A549 (cell line): ENCODE results near the gene NGDN. TPM values are rescaled to one million over a fixed set of nuclear protein-coding genes. Genes with fewer than 3 reads are reported as not detected.

Source experiments
- ATAC-seq, 2 experiments: fragments of 200-7000 bp in 1 of 2; fragments of >200 bp in 1 of 2; cut with Nextera tagmentation in 1 of 2; cut with Tn5 transposase in 1 of 2; 3 replicates each; pipeline versions ENCODE4 v1.8.0 to v1.9.1; 2018 to 2020; ENCODE audit warnings: mild to moderate bottlenecking in 1 of 2, moderate library complexity in 1 of 2
- CTCF ChIA-PET: fragments of 300-600 bp; sonication (Branson Sonifier 250); formaldehyde crosslinking; extraction: SDS; loops from one replicate; lab custom pipeline; 2021; ENCODE audit warnings: antibody characterized with exemption, inconsistent platforms; lab: Yijun Ruan, JAX
- POLR2A ChIA-PET: fragments of 350-600 bp; formaldehyde crosslinking; extraction: SDS; loops from one replicate; lab custom pipeline; 2021; ENCODE audit warnings: antibody characterized with exemption, inconsistent platforms; lab: Yijun Ruan, JAX
- DNase-seq, 2 experiments: peaks; one replicate each; pipeline versions ENCODE4 v3.0.0 to v3.0.0-alpha.2; 2011 to 2016; ENCODE audit warnings: low read depth in 1 of 2, low spot score in 1 of 2
- FAIRE-seq: peaks from 2 replicates; lab custom pipeline; 2011; peaks lifted over from hg19 to GRCh38; lab: Jason Lieb, UNC
- H3K27ac ChIP-seq, 2 experiments: fragments of >200 bp; sonication (Bioruptor Twin); formaldehyde crosslinking; 3 replicates each; pipeline ENCODE4 v1.5.1; 2016 to 2017
- H3K4me1 ChIP-seq: fragments of >200 bp; sonication (Bioruptor Twin); formaldehyde crosslinking; 3 replicates; pipeline ENCODE4 v1.6.1; 2016
- H3K4me2 ChIP-seq: fragments of >200 bp; sonication (Bioruptor Twin); formaldehyde crosslinking; 3 replicates; pipeline ENCODE4 v1.6.1; 2016
- H3K4me3 ChIP-seq: fragments of >200 bp; sonication (Bioruptor Twin); formaldehyde crosslinking; 3 replicates; pipeline ENCODE4 v1.5.1; 2016
- H3K9me3 ChIP-seq: fragments of >200 bp; sonication (Bioruptor Twin); formaldehyde crosslinking; 3 replicates; pipeline ENCODE4 v1.6.1; 2016
- BHLHE40 ChIP-seq: IDR thresholded peaks from 2 replicates; pipeline ENCODE4 v1.6.1; 2012; ENCODE audit warnings: low read depth, low read length, inconsistent platforms
- CEBPB ChIP-seq, 2 experiments: fragments of >200 bp in 1 of 2; sonication (Bioruptor Twin) in 1 of 2; formaldehyde crosslinking in 1 of 2; IDR thresholded peaks; 2 replicates each; pipeline ENCODE4 v1.6.1; 2012 to 2016
- CHD4 ChIP-seq: fragments of 200-600 bp; sonication (generic); IDR thresholded peaks from 2 replicates; pipeline ENCODE4 v1.6.1; 2016; ENCODE audit warnings: antibody characterized with exemption, mild to moderate bottlenecking, borderline replicate concordance
- E2F6 ChIP-seq: IDR thresholded peaks from 2 replicates; pipeline ENCODE4 v1.6.1; 2012; ENCODE audit warnings: low read depth, borderline replicate concordance
- EP300 ChIP-seq, 2 experiments: fragments of >200 bp; sonication (Bioruptor Twin); formaldehyde crosslinking; IDR thresholded peaks; 2 replicates in 1 of 2; 3 replicates in 1 of 2; pipeline ENCODE4 v1.6.1; 2016 to 2017
- FOXS1 ChIP-seq: fragments of 250-450 bp; sonication (Bioruptor Pico); IDR thresholded peaks from 2 replicates; pipeline ENCODE4 v1.5.0; 2020; ENCODE audit warnings: mild to moderate bottlenecking, moderate library complexity
- HES2 ChIP-seq: fragments of >200 bp; sonication (Bioruptor Twin); formaldehyde crosslinking; IDR thresholded peaks from 2 replicates; pipeline ENCODE4 v1.6.1; 2016
- HOXA7 ChIP-seq: fragments of 250-450 bp; sonication (Bioruptor Pico); IDR thresholded peaks from 2 replicates; pipeline ENCODE4 v1.5.0; 2020; ENCODE audit warnings: mild to moderate bottlenecking, moderate library complexity
- JUNB ChIP-seq: fragments of >200 bp; sonication (Bioruptor Twin); formaldehyde crosslinking; IDR thresholded peaks from 2 replicates; pipeline ENCODE4 v1.6.1; 2016
- NFE2L2 ChIP-seq: fragments of 150-350 bp; conservative IDR thresholded peaks from 2 replicates; pipeline ENCODE4 v1.6.1; 2014; ENCODE audit warnings: low read length
- POLR2A ChIP-seq: IDR thresholded peaks from 2 replicates; pipeline ENCODE4 v1.6.1; 2012; ENCODE audit warnings: mild to moderate bottlenecking, low read length
- POLR2AphosphoS2 ChIP-seq: conservative IDR thresholded peaks from 2 replicates; pipeline ENCODE4 v1.6.1; 2012; ENCODE audit warnings: low read length, improper control_type of control experiment, inconsistent platforms
- RAD21 ChIP-seq, 2 experiments: fragments of >200 bp in 1 of 2; sonication (Bioruptor Twin) in 1 of 2; formaldehyde crosslinking in 1 of 2; IDR thresholded peaks in 1 of 2; conservative IDR thresholded peaks in 1 of 2; 2 replicates in 1 of 2; 3 replicates in 1 of 2; pipeline ENCODE4 v1.6.1; 2012 to 2018; ENCODE audit warnings: inconsistent platforms in 1 of 2
- RARB ChIP-seq: fragments of 250-450 bp; sonication (Bioruptor Pico); IDR thresholded peaks from 2 replicates; pipeline ENCODE4 v1.8.0; 2021; ENCODE audit warnings: mild to moderate bottlenecking, moderate library complexity
- RCOR1 ChIP-seq: fragments of 150-350 bp; IDR thresholded peaks from 2 replicates; pipeline ENCODE4 v1.6.1; 2014; ENCODE audit warnings: antibody characterized with exemption, low read length, low read depth
- TFCP2L1 ChIP-seq: fragments of 250-450 bp; sonication (Bioruptor Pico); IDR thresholded peaks from 2 replicates; pipeline ENCODE4 v1.5.0; 2021; ENCODE audit warnings: mild to moderate bottlenecking
- TP53 ChIP-seq: fragments of 250-450 bp; sonication (Bioruptor Pico); IDR thresholded peaks from 2 replicates; pipeline ENCODE4 v1.5.0; 2021; ENCODE audit warnings: mild to moderate bottlenecking, moderate library complexity
- USF2 ChIP-seq: fragments of 450-650 bp; IDR thresholded peaks from 2 replicates; pipeline ENCODE4 v1.6.1; 2014; ENCODE audit warnings: antibody characterized with exemption
- ZC3H11A ChIP-seq: fragments of 450-650 bp; IDR thresholded peaks from 2 replicates; pipeline ENCODE4 v1.6.1; 2014; ENCODE audit warnings: antibody characterized with exemption, mild to moderate bottlenecking
- ZSCAN20 ChIP-seq: fragments of 250-450 bp; sonication (Bioruptor Pico); IDR thresholded peaks from 2 replicates; pipeline ENCODE4 v1.8.0; 2022; ENCODE audit warnings: mild to moderate bottlenecking, moderate library complexity
- WGBS: methylation state at CpG from one replicate; pipeline ENCODE4 v1.1.6; 2017; ENCODE audit errors: missing lambda C conversion rate; 5-methylcytosine and 5-hydroxymethylcytosine counted together
- polyA plus RNA-seq, 4 experiments: library from polyadenylated mRNA; depleted of rRNA in 3 of 4; stranded (reverse); fragments of >200 nt; fragmentation: RNase III in 1 of 4; extraction: RNeasy Plus Mini Kit Qiagen cat#74134 plus additional on column Dnase treatment in 1 of 4; gene quantifications; 2 replicates in 3 of 4; 3 replicates in 1 of 4; pipeline ENCODE4 v1.2.3, GENCODE V29; 2011 to 2017
- TF ChIP-seq, protein P1 (sequence below): fragments of >200 bp; sonication (Bioruptor Twin); formaldehyde crosslinking; IDR thresholded peaks from 3 replicates; pipeline ENCODE4 v1.5.1; 2016

NGDN gene
- polyA plus RNA-seq, 2 of the 4 experiments (the other 2 are of a cell fraction), result 62.9 to 108 TPM

- ATAC-seq (peak; percentile 79 to 96), DNase-seq (peak; percentile 40 to 60), FAIRE-seq (no peak)
- no peaks in the 10 kb centered on the region for H3K9me3 ChIP-seq
- WGBS, result 47% methylated on average over 9 of the region's 9 CpGs
- ChIA-PET POLR2A (no interaction called here), CTCF (interaction anchor here (1.8 to 21.4 kb wide), 8 partner anchors 7 to 80 kb away, joined by 4 to 553 read pairs (median 23); partner anchors contain the start of genes AP1G2, NGDN and THTPA)
- no peak overlapping the region for H3K27ac ChIP-seq
- H3K4me3 ChIP-seq, result no peak overlapping the region
- H3K4me2 ChIP-seq, result no peak overlapping the region
- TF ChIP-seq POLR2A, result no peak
- TF ChIP-seq, protein P1, sequence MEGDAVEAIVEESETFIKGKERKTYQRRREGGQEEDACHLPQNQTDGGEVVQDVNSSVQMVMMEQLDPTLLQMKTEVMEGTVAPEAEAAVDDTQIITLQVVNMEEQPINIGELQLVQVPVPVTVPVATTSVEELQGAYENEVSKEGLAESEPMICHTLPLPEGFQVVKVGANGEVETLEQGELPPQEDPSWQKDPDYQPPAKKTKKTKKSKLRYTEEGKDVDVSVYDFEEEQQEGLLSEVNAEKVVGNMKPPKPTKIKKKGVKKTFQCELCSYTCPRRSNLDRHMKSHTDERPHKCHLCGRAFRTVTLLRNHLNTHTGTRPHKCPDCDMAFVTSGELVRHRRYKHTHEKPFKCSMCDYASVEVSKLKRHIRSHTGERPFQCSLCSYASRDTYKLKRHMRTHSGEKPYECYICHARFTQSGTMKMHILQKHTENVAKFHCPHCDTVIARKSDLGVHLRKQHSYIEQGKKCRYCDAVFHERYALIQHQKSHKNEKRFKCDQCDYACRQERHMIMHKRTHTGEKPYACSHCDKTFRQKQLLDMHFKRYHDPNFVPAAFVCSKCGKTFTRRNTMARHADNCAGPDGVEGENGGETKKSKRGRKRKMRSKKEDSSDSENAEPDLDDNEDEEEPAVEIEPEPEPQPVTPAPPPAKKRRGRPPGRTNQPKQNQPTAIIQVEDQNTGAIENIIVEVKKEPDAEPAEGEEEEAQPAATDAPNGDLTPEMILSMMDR, result peak; percentile 34; the same call in 2 of the 3 replicates
- TF ChIP-seq TFCP2L1, result no peak
- peak in 1 of 2 experiments; percentile 67; a peak in 3 of 5 replicates for TF ChIP-seq RAD21 (conservative IDR thresholded peaks at IDR 0.05 in 1 of 2, IDR thresholded peaks at IDR 0.05 in 1 of 2)
- no peaks in the 10 kb centered on the region for H3K4me1 ChIP-seq
Observed at GRCh38 chr14:23483236-23483854, 13.8 kb downstream of the NGDN start.

GRCh38 chr14:23485326-23485725, 15.8 kb downstream of the NGDN start:
- Histone ChIP-seq H3K27ac (no peak overlapping the region), H3K4me3 (no peak overlapping the region), H3K4me2 (no peak overlapping the region), H3K4me1 (no peaks in the 10 kb centered on the region), H3K9me3 (no peaks in the 10 kb centered on the region)
- DNase-seq (no peak), ATAC-seq (no peak), FAIRE-seq (no peak)
- ChIA-PET POLR2A (no interaction called here), CTCF (interaction anchor here (0.6 to 21.4 kb wide), 8 partner anchors 9 to 218 kb away, joined by 3 to 553 read pairs (median 9); partner anchors contain the start of genes AP1G2 and THTPA)
- TF ChIP-seq CEBPB (IDR thresholded peaks at IDR 0.05) (no peak), TP53 (CRISPR knock-in tag) (no peak), JUNB (no peak), USF2 (no peak), ZC3H11A (no peak), E2F6 (no peak), HES2 (no peak)
- 78% methylated on average over 4 of the region's 4 CpGs for WGBS

- Histone ChIP-seq H3K27ac (no peak overlapping the region), H3K4me1 (no peaks in the 10 kb centered on the region), H3K9me3 (no peaks in the 10 kb centered on the region), H3K4me2 (no peak overlapping the region), H3K4me3 (no peak overlapping the region)
- DNase-seq, result no peak
- ATAC-seq, result no peak
- no peak for TF ChIP-seq USF2
- no peak for TF ChIP-seq EP300 (IDR thresholded peaks at IDR 0.05)
- no peak for TF ChIP-seq RARB (CRISPR knock-in tag)
- no peak for TF ChIP-seq RCOR1
- TF ChIP-seq CHD4, result no peak
- no peak for TF ChIP-seq HOXA7
- TF ChIP-seq ZC3H11A, result no peak
- TF ChIP-seq BHLHE40, result no peak
- TF ChIP-seq FOXS1 (CRISPR knock-in tag), result no peak
- no peak for TF ChIP-seq POLR2AphosphoS2
- no peak for TF ChIP-seq NFE2L2
- no peak for TF ChIP-seq CEBPB (IDR thresholded peaks at IDR 0.05)
- TF ChIP-seq ZSCAN20 (CRISPR knock-in tag), result no peak
- TF ChIP-seq RAD21 (conservative IDR thresholded peaks at IDR 0.05 in 1 of 2, IDR thresholded peaks at IDR 0.05 in 1 of 2), result no peak
- no peak for TF ChIP-seq JUNB
- ChIA-PET POLR2A (no interaction called here), CTCF (interaction anchor here (1.1 to 21.4 kb wide), 6 partner anchors 9 to 77 kb away, joined by 3 to 553 read pairs (median 23); partner anchors contain the start of genes AP1G2 and THTPA)
- WGBS, result 98% methylated on average over 2 of the region's 2 CpGs
- FAIRE-seq, result no peak
Observed at GRCh38 chr14:23486036-23486435, 16.5 kb downstream of the NGDN start.
